Measurements from ENCODE around the gene PTBP1.

GRCh38 chr19:756821-757688 lies 40.2 kb upstream of the PTBP1 start:
- TF ChIP-seq TAF1 (IDR thresholded peaks at IDR 0.05; ENCODE audit: low read depth, low read length): no peak
- no peak for TF ChIP-seq POLR2AphosphoS5 (IDR thresholded peaks at IDR 0.05; ENCODE audit: low read depth, low read length)
